CD4-positive, alpha-beta T cell treated with Interferon gamma for 1 hour (primary cell): ENCODE results near the gene ZBBX.
"Not testable (repeated sequence)": the region's sequence is repeated elsewhere in the genome, so short reads cannot be mapped to it uniquely, and the experiment has no call there.

Source experiments
- DNase-seq: peaks from one replicate; pipeline ENCODE4 v3.0.0-alpha.2; 2020

The ZBBX gene

GRCh38 chr3:167380004-167380689, at the start of gene ZBBX:
Gene ZBBX (minus strand): TSS chr3:167380297. CDS start chr3:167372901, 7,396 bp downstream.
- DNase-seq: peak; percentile 84

- not testable (repeated sequence) for DNase-seq
Observed at GRCh38 chr3:167426962-167427361, 46.9 kb upstream of the ZBBX start.

- DNase-seq: not testable (repeated sequence)
Observed at GRCh38 chr3:167422396-167422795, 42.3 kb upstream of the ZBBX start.

GRCh38 chr3:167409611-167410010, 29.5 kb upstream of the ZBBX start:
- DNase-seq: no peak

- DNase-seq: no peak
Observed at GRCh38 chr3:167406876-167407492, 26.9 kb upstream of the ZBBX start.

GRCh38 chr3:167397826-167398225, 17.7 kb upstream of the ZBBX start:
- no peak for DNase-seq

GRCh38 chr3:167396075-167396474, 16.0 kb upstream of the ZBBX start:
- no peak for DNase-seq

- DNase-seq: no peak
Observed at GRCh38 chr3:167394003-167394402, 13.9 kb upstream of the ZBBX start.

- DNase-seq: no peak
Observed at GRCh38 chr3:167382155-167382554, 2.1 kb upstream of the ZBBX start.

- no peak for DNase-seq
Observed at GRCh38 chr3:167375478-167375877, 4.6 kb downstream of the ZBBX start.

GRCh38 chr3:167372138-167372537, 8.0 kb downstream of the ZBBX start:
- no peak for DNase-seq

- DNase-seq: no peak
Observed at GRCh38 chr3:167361948-167362347, 18.1 kb downstream of the ZBBX start.

GRCh38 chr3:167361306-167361705, 18.8 kb downstream of the ZBBX start:
- no peak for DNase-seq

- DNase-seq: no peak
Observed at GRCh38 chr3:167355446-167355845, 24.7 kb downstream of the ZBBX start.

GRCh38 chr3:167354751-167355150, 25.3 kb downstream of the ZBBX start:
- DNase-seq: no peak

GRCh38 chr3:167350245-167350862, 29.7 kb downstream of the ZBBX start:
- DNase-seq: no peak

- no peak for DNase-seq
Observed at GRCh38 chr3:167346171-167346570, 33.9 kb downstream of the ZBBX start.

GRCh38 chr3:167330993-167331785, 48.9 kb downstream of the ZBBX start:
- no peak for DNase-seq

GRCh38 chr3:167323572-167323971, 56.5 kb downstream of the ZBBX start:
- no peak for DNase-seq

- DNase-seq: no peak
Observed at GRCh38 chr3:167318996-167319615, 61.0 kb downstream of the ZBBX start.

- no peak for DNase-seq
Observed at GRCh38 chr3:167318306-167318705, 61.8 kb downstream of the ZBBX start.

- DNase-seq: no peak
Observed at GRCh38 chr3:167306319-167306718, 73.8 kb downstream of the ZBBX start.

GRCh38 chr3:167305340-167305890, 74.7 kb downstream of the ZBBX start:
- no peak for DNase-seq
